ENCODE data around the gene GAL.

DNA sequence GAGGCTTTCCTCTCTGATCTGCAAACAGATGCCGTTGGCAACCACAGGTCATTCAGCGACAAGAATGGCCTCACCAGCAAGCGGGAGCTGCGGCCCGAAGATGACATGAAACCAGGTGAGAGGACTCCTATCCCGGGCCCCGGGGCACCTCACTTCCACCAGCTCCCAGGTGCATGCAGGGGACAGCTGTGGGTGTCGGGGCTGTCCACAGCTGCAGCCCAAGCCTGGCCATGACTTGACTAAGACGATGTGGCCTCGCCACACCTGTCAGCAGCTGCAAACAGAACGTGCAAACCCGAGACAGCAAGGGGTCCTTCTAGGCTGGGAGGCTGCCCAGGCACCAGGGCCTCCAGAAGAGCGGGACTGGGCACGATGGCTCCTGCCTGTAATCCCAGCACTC lies 3.6 kb downstream of the GAL start:
- no peak for TF ChIP-seq CTCF (IDR thresholded peaks at IDR 0.05; ENCODE audit: low read depth, low read length)
- TF ChIP-seq EZH2phosphoT487 (IDR thresholded peaks at IDR 0.05; ENCODE audit: low read depth): no peak
